IPS DF 4.7 (cell line): ENCODE measurements around the gene PRR27.

Experiments used
- DNase-seq: peaks from one replicate; pipeline ENCODE4 v3.0.0-alpha.2; 2013; ENCODE audit warnings: low spot score; ENCODE audit errors: extremely low read depth

PRR27 gene

GRCh38 chr4:70153937-70154336, at the start of gene PRR27:
PRR27 (plus strand) TSS chr4:70154237; CDS start chr4:70154376, 139 bp downstream.
- DNase-seq, result no peak

- DNase-seq, result no peak
Measured at GRCh38 chr4:70110917-70111316, 43.1 kb upstream of the PRR27 start.

GRCh38 chr4:70113656-70114055, 40.4 kb upstream of the PRR27 start:
- no peak for DNase-seq

GRCh38 chr4:70114096-70114495, 39.9 kb upstream of the PRR27 start:
- no peak for DNase-seq

- no peak for DNase-seq
Measured at GRCh38 chr4:70120323-70120722, 33.7 kb upstream of the PRR27 start.

- DNase-seq, result no peak
Measured at GRCh38 chr4:70133473-70133872, 20.6 kb upstream of the PRR27 start.

GRCh38 chr4:70138751-70139150, 15.3 kb upstream of the PRR27 start:
- no peak for DNase-seq

- DNase-seq, result no peak
Measured at GRCh38 chr4:70151271-70151670, 2.8 kb upstream of the PRR27 start.

GRCh38 chr4:70152088-70152487, 1.9 kb upstream of the PRR27 start:
- no peak for DNase-seq

- DNase-seq, result no peak
Measured at GRCh38 chr4:70158576-70158975, 4.5 kb downstream of the PRR27 start.

GRCh38 chr4:70177090-70177489, 23.1 kb downstream of the PRR27 start:
- no peak for DNase-seq

GRCh38 chr4:70178075-70178660, 24.1 kb downstream of the PRR27 start:
- DNase-seq, result no peak

- DNase-seq, result no peak
Measured at GRCh38 chr4:70179811-70180210, 25.8 kb downstream of the PRR27 start.

- DNase-seq, result no peak
Measured at GRCh38 chr4:70181864-70182263, 27.8 kb downstream of the PRR27 start.

- no peak for DNase-seq
Measured at GRCh38 chr4:70182517-70183167, 28.6 kb downstream of the PRR27 start.

- DNase-seq, result no peak
Measured at GRCh38 chr4:70183168-70183939, 29.3 kb downstream of the PRR27 start.

- no peak for DNase-seq
Measured at GRCh38 chr4:70183940-70184246, 29.9 kb downstream of the PRR27 start.

- no peak for DNase-seq
Measured at GRCh38 chr4:70187216-70187615, 33.2 kb downstream of the PRR27 start.

- DNase-seq, result no peak
Measured at GRCh38 chr4:70190579-70190978, 36.5 kb downstream of the PRR27 start.

GRCh38 chr4:70191647-70192046, 37.6 kb downstream of the PRR27 start:
- DNase-seq, result no peak

GRCh38 chr4:70192895-70193294, 38.9 kb downstream of the PRR27 start:
- DNase-seq, result no peak

- no peak for DNase-seq
Measured at GRCh38 chr4:70195425-70195824, 41.4 kb downstream of the PRR27 start, which contains the start of gene ODAM. ODAM (plus strand) TSS chr4:70195725; CDS start chr4:70196544, 819 bp downstream.

- no peak for DNase-seq
Measured at GRCh38 chr4:70196857-70197256, 42.8 kb downstream of the PRR27 start.
